Left kidney (tissue), 8 donors: Measurements from ENCODE around the gene IRAK3. TPM values are rescaled to one million over a fixed set of nuclear protein-coding genes. Genes with fewer than 3 reads are reported as not detected.
A peak's percentile ranks its signal among the peaks of the same experiment; 100 is the strongest.

Source experiments
- DNase-seq: peaks from one replicate; pipeline ENCODE4 v3.0.0-alpha.2; 2013
- long read RNA-seq, 8 donors: transcript quantifications; one replicate each; lab custom pipeline, GENCODE V29; 2026
- polyA plus RNA-seq: library from polyadenylated mRNA; unstranded; fragments of 120-200 nt; gene quantifications from one replicate; pipeline ENCODE4 v1.2.1, GENCODE V29; 2013; ENCODE audit not compliant: insufficient read length

Gene IRAK3, protein sequence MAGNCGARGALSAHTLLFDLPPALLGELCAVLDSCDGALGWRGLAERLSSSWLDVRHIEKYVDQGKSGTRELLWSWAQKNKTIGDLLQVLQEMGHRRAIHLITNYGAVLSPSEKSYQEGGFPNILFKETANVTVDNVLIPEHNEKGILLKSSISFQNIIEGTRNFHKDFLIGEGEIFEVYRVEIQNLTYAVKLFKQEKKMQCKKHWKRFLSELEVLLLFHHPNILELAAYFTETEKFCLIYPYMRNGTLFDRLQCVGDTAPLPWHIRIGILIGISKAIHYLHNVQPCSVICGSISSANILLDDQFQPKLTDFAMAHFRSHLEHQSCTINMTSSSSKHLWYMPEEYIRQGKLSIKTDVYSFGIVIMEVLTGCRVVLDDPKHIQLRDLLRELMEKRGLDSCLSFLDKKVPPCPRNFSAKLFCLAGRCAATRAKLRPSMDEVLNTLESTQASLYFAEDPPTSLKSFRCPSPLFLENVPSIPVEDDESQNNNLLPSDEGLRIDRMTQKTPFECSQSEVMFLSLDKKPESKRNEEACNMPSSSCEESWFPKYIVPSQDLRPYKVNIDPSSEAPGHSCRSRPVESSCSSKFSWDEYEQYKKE
- 4.7 TPM for polyA plus RNA-seq
- long read RNA-seq, donor 1 = 0 reads
- long read RNA-seq, donor 2, partial matches to known transcripts = 33 of 33 reads
- long read RNA-seq, donor 2, other reads (novel, unspliced or antisense) = 0 of 33 reads
- long read RNA-seq, donor 3 = 0 reads
- long read RNA-seq, donor 4 = 0 reads
- long read RNA-seq, donor 5 = 0 reads
- long read RNA-seq, donor 6, partial matches to known transcripts = 0 of 1 reads
- long read RNA-seq, donor 6, other reads (novel, unspliced or antisense) = 0 of 1 reads
- long read RNA-seq, donor 7 = 0 reads
- long read RNA-seq, donor 8 = 0 reads

DNA sequence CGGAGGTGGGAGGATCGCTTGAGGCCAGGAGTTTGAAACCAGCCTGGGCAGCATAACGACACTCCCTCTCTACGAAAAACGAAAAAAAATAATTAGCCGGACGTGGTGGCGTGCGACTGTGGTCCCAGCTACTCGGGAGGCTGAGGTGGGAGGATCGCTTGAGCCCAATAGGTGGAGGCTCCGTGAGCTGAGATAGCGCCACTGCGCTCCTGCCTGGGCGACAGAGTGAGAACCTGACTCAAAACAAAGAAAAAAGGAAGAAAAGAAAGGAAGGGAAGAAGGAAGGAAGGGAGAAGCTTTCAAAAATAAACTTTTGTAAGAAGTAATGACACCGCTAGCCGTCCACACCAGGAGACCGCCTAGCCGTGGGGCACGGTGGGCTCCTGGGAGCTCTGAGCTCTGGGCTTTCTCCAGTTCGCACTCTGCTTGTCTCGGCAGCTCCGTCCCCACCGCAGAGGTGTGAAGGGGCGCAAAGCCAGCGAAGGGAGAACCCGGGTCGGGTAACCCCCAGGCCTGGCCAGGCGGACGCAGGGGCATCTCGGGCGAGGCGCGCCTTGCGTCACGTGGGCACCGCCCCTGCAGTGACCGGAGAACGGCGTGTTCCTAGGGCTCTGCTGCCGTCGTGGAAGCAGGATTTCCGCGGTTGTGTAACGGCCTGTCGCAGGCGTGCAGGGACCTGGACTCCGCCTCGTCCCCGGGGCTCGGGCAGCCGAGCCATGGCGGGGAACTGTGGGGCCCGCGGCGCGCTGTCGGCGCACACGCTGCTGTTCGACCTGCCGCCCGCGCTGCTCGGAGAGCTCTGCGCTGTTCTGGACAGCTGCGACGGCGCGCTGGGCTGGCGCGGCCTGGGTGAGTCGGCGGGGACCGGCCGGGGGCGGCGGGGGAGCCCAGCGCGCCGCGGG, at the start of gene IRAK3:
Gene IRAK3 (plus strand): TSS at position 631 of the 902 bp plus-strand sequence. CDS start 86 bp downstream, at position 717.
- no peak for DNase-seq

DNA sequence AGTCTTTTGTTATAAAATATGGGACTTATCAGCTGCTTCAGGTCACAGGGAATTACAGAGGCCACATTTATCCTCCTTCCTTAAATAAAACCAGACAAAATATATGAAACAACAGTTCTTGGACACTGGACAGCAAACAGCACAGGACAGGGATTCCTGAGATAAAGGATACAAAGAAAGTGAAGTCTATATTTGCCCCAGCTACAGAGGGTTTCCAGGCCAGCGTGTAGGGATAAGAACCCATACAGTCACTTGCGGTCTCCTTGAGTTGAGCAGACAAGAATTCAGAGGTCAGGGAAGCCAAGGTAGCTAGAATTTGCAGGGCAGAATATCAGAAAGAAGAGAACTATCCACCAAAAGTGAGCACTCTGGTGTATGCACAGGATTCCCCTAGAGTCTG, 49.7 kb upstream of the IRAK3 start:
- DNase-seq = no peak

DNA sequence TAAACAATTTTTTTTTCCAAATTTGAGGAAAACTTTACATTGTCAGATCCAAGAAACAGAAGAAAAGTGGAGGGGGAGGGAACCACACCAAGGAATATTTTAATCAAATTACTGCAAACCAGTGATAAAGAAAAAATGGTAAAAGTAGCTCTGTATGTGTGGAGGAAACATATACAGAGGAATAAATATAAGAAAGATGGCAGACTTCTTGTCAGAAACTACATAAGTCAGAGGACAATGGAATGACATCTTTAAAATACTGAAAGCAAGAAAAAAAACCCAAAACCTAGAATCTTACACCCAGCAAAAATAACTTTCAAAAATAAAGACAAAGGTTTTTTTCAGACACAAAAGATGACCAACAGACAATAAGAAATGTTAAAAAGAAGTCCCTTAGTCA, 48.3 kb upstream of the IRAK3 start:
- peak; percentile 12 for DNase-seq

DNA sequence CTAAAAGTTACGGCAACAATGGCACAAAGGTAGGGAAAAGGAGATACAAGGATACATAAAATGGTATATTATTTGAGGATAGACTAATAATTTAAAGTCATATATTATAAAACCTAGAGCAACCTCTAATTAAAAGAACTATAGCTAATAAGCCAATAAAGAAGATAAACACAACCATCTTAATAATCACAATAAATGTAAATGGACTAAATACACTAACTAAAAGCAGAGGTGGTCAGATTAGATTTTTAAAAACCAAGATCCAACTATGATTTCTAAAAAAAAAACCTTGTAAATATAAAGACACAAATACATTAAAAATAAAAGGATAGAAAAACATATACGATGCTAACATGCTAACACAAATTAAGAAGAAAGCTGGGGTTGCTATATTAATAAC, 47.7 kb upstream of the IRAK3 start:
- DNase-seq = no peak

DNA sequence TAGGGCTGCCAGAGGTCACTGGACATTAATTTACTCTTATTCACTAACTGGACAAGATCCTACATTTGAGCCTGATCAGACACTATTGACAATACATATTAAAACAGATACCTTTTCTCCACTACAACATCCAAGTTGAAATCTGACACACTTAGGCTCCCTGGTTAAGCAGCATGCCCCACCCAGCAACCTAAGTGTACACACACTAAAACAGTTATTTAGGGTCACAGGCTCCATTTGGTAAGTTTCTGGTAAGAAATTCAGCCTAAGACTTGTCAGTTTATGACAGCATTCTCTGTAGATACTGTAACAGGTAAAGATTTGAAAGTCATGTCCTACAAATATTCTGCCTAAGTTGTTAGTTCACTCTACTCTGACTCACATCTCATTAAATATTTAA, 46.2 kb upstream of the IRAK3 start:
- no peak for DNase-seq

DNA sequence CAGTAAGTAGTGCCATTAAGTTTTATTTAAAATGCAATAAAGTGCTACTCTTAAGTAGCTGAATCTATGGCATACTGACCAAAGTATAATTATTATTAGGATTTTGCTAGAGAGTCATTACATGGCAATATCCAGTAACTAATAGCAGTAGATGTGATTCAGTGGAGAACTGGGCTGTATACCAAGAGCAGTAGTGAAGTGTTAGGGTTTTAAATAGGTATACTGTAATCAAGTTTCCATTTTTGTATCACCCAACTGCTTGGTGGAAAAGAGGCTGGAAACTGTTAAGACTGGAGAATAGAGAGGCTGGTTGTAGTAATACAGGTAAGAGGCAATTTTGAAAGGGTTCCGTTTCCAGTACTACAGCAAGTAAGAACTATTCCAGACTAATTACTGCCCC, 45.1 kb upstream of the IRAK3 start:
- DNase-seq = no peak

DNA sequence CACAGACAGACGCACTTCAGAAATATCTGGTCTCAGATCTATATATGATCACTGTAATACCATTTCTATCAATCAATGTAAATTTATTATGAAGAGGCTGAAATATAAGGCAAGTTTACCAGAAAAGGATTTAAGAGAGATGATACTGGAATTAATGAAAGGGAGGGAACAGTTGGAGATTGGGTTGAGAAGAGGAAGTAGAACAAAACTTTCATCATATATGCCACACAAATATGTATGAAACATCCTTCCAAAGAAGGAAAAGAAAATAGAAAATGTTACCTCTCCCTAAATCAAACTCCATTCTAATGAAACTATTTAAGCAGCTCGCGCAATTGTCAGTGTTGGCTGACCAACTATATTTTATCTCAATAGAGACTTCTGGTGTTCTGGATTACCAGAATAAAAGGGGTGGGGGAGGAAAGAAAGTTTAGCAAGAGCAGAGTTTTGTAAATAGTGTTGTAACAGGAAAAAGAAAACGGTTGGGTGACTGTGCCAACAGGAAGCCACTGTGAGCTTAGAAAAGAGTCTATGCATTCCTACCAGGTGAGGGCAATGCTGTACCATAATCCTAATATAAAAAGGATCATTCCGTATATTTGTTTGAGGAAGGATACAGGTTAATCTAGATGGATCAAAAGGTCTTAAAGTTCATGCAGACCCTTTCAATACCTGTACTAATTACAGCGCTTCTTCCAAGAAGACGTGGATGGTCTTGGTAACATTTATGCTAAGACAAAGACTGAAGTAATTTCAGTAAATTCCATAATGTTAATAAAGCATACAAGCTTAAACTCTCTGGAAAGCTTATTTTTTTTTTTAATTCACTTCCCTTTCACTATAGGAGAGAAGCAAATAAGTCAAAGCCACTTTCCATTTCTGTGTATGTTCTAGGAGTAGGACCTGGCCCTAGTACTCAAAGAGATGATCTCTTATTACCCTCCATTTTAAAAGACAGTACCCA, 43.9 kb upstream of the IRAK3 start:
- DNase-seq = no peak

DNA sequence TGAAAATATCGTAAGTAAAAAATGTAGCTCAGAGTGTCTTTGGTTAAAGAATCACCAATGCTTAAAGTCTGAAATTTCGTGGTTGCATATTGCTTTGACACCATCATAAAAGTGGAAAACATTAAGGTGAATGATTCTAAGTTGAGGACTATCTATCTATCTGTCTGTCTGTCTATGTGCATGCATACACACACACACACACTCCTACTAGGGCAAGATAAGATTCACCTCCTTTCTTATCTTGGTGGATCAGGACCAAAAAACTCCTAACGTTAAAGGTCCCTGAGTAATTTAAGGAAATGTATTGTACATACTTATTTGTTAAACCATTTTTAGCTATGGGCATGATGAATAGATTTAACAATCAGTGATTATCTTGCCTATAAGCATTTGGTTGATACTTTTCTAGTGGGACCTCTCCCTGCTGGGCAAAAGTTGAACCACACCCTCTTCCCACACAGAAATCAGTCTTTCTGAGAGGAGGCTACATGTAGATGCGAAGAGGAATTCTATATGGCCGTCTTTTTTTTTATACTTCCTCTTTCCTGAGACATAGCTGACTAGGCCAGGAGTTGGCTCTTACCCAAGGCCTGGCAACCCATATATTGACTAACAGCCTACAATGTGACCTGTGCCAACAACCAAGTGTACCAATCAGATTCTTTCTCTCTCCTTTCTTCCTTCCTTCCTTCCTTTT, 39.2 kb upstream of the IRAK3 start:
- DNase-seq = no peak

DNA sequence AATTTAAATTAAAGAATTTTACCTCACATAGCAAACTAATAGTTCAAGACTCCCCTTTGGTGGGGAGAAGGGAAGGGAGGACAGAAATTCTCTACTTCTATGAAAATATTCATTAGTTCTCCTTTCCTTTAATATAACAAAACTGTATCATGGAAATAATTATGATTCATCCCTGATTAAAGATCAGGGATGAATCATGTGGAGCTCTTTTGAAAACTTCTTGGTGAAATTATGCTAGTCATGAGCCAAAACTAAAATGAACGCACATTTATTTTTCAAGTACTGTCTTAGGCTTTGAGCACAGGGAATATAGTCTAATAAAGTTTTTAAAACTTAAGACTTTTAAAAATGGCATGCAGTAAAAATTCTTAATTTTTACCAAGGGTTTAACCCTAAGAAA, 36.3 kb upstream of the IRAK3 start:
- no peak for DNase-seq

DNA sequence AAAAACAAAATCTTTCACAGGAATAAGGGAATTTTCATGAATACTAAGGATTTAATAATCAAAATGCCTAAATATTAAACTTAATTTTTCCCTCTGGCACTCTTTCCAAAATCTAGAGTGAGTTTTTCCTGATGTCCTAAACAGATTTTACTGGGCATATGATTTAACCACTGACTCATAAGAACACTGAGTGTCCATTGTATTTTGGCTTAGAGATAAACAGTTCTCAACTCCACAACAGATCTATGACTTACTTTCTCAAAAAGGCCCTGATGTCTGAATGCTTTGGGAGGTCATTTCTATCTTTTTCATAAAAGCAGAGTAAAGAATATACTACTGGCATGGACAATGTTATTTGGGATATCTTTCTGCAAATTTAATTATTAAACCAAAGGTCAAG, 34.2 kb upstream of the IRAK3 start:
- DNase-seq = no peak

DNA sequence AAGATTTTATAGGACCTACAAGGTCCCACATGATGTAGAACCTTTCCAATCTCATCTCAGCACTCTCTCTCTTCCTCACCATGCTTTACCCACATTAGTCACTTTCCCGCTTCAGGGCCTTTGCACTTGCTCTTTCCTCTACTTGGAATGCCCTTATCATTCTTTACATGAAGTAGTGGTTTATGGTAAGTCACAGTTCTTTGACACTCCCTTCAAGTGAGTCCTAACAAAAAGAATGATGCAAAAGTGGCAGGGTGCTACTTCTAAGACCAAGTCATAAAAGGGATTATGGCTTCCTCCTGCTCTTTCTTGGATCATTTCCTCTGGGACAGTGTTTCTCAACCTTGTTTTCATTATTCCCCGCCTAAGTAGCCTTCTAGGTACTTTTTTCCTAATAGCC, 32.4 kb upstream of the IRAK3 start:
- DNase-seq = no peak

DNA sequence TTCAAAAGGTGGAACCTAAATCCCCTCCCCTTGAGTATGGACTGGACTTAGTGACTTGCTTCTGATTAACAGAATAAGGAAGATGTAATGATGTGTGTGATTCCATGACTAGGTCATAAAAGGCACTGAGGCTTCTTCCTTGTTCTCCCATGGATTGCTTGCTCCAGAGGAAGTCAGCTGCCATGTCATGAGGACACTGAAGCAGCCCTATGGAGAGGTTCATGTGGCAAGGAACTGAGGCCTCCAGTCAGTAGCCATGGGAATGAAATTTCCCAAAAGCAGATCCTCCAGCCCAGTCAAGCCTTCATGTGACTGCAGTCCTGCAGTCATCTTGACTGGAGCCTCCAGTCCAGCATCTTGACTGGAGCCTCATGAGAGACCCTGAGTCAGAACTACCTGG, 29.9 kb upstream of the IRAK3 start:
- no peak for DNase-seq

DNA sequence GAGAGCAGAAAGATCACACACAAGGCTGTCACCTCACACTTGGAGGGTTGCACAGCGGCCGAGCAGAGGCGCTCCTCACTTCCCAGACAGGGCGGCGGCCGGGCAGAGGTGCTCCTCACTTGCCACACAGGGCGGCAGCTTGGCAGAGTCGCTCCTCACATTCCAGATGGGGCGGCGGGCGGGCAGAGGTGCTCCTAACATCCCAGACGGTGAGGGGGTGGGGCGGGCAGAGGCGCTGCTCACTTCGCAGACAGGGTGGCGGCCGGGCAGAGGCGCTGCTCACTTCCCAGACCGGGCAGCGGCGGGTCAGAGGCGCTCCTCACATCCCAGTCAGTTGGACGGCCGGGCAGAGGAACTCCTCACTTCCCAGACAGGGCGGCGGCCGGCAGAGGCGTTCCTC, 28.3 kb upstream of the IRAK3 start:
- DNase-seq = no peak

DNA sequence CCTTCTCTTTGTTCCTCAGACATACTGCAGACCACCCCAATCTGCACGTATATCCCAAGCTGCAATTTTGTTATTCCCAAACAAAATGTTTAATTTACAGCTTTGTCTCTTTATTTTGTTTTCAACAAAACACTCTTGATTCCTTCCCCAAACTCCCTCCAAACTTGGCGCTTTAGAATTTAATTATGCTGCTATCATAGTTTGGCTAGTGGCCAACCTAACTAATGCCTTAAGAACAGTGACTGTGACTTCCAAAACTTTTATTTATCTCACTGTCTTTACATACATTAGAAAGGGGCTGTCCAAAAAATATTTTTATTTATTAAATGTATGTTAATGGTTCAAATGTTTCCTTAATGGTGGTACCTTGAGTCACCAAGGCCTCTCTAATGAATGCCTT, 26.3 kb upstream of the IRAK3 start:
- no peak for DNase-seq

DNA sequence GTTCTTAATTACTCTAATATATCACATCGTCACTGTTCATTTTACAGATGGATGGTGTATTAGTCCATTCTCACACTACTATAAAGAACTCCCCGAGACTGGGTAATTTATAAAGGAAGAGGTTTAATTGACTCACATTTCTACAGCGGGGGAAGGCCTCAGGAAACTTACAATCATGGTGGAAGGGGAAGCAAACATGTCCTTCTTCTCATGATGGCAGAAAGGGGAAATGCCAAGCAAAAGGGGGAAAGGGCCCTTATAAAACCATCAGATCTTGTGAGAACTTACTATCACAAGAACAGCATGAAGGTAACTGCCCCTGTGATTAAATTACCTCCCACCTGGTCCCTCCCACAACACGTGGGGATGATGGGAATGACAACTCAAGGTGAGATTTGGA, 25.7 kb upstream of the IRAK3 start:
- DNase-seq = no peak

DNA sequence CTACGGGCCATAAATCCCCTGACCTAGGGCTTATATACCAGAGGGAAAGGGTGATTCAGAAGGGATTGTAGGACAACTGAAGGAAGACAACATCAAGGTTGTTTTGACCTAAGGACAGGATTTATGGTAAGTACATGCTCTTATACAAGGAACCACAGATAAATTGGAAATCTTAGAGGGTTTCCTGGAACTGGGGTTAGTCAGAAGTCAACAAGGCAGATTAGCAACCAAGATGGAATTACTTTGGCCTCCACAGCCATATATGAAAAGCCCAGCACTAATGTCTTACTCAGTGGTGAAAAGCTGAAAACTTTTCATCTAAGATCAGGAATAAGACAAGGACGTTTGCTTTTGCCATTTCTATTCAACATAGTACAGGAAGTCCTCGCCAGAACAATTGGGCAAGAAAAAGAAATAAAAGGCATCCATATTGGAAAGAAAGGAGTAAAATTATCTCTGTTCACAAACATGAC, 24.6 kb upstream of the IRAK3 start:
- DNase-seq = no peak

DNA sequence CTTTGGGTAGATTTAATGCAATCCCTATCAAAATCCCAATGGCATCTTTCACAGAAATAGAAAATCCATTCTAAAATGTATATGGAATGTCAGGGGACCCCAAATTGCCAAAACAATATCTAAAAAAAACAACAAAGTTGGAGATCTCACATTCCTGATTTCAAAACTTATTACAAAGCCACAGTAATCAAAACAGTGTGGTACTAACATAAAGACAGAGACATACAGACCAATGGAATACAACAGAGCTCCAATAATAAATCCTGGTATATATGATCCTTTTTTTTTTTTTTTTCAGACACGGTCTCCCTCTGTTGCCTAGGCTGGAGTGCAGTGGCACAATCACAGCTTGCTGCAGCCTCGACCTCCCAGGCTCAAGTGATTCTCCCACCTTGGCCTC, 23.9 kb upstream of the IRAK3 start:
- DNase-seq = no peak

DNA sequence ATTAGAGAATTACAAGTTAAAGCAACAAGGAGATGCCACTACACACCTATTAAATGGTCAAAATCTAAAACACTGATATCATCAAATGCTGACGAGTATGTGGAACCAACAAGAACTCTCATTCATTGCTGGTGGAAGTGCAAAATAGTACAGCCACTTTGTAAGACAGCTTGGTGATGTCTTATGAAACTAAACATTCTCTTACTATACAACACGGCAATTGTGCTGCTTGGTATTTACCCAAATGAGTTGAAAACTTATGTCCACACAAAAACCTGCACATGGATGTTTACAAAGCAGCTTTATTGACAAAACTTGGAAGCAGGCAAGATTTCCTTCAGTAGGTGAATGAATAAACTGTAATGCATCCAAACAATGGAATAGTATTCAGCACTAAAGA, 22.5 kb upstream of the IRAK3 start:
- DNase-seq = no peak

DNA sequence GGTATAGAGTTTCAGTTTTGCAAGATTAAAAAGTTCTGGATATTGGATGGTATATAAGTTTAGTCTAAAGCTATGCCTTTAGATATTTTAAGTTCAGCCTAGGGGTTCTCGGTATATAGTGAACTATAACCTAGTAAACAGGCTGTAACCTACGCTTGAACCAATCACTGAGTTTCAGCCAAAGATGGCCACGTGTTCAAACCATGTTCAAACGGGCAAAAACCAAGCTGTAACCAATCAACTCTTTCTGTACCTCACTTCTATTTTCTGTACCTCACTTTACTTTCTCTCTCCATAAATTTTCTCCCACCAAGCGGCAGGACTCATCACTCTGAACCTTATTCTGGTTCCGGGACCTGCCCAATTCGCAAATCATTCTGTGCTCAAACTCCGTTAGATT, 20.6 kb upstream of the IRAK3 start:
- no peak for DNase-seq
